Right lobe of liver (tissue), 4 donors: Measurements from ENCODE around the gene IL3.

ENCODE experiments used
- POLR2A ChIP-seq: fragments of 450-650 bp; IDR thresholded peaks from one replicate; pipeline ENCODE4 v1.6.1; 2017; ENCODE audit warnings: antibody characterized with exemption, mild to moderate bottlenecking
- TF ChIP-seq, protein P1 (sequence below), 4 donors: fragments of 200-600 bp in 3 of 4; fragments of 450-650 bp in 1 of 4; IDR thresholded peaks; one replicate each; pipeline versions ENCODE4 v1.5.1 to v1.8.0; 2016 to 2022; ENCODE audit warnings: antibody characterized with exemption in 4 of 4, mild to moderate bottlenecking in 2 of 4
- donor health status: DM: no; HTN: no; CAD: no.
- donor health status: DM: no; HTN: no; CAD: no.
- donor health status: DM: no; HTN: yes; CAD: no.

DNA sequence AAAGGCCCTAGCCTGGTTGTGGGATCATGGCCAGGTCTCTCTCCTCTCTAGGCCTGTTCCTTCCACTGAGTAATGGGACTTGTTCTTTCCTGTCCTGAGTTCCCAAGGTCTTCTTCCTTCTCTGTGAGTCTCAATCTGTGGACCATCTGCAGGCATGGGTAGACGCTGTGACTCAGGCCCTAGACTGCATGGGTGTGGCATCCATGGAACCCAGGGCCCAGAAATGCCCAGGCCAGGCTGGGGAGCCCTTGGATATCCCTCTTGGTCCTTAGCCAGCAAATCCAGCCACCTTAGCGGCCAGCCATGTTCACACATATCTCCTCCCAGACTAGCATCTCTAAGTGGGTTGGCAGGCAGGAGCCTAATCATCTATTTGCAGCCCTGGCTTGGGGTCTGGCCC, 46.7 kb upstream of the IL3 start:
- no peak for TF ChIP-seq POLR2A
- TF ChIP-seq, protein P1, sequence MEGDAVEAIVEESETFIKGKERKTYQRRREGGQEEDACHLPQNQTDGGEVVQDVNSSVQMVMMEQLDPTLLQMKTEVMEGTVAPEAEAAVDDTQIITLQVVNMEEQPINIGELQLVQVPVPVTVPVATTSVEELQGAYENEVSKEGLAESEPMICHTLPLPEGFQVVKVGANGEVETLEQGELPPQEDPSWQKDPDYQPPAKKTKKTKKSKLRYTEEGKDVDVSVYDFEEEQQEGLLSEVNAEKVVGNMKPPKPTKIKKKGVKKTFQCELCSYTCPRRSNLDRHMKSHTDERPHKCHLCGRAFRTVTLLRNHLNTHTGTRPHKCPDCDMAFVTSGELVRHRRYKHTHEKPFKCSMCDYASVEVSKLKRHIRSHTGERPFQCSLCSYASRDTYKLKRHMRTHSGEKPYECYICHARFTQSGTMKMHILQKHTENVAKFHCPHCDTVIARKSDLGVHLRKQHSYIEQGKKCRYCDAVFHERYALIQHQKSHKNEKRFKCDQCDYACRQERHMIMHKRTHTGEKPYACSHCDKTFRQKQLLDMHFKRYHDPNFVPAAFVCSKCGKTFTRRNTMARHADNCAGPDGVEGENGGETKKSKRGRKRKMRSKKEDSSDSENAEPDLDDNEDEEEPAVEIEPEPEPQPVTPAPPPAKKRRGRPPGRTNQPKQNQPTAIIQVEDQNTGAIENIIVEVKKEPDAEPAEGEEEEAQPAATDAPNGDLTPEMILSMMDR (IDR thresholded peaks at IDR 0.05): no peak
